ENCODE measurements around the gene POTEM.
"Not testable (repeated sequence)": the region's sequence is repeated elsewhere in the genome, so short reads cannot be mapped to it uniquely, and the experiment has no call there.

The POTEM gene

GRCh38 chr14:19038060-19038664 is 70.9 kb downstream of the POTEM start:
- not testable (repeated sequence) for DNase-seq

- DNase-seq = not testable (repeated sequence)
Observed at GRCh38 chr14:19038785-19039184, 71.6 kb downstream of the POTEM start.

- not testable (repeated sequence) for DNase-seq
Observed at GRCh38 chr14:19043384-19043783, 76.2 kb downstream of the POTEM start.

Data from fibroblast of skin of abdomen (primary cell).